ENCODE data around the gene DYSF.

DNA sequence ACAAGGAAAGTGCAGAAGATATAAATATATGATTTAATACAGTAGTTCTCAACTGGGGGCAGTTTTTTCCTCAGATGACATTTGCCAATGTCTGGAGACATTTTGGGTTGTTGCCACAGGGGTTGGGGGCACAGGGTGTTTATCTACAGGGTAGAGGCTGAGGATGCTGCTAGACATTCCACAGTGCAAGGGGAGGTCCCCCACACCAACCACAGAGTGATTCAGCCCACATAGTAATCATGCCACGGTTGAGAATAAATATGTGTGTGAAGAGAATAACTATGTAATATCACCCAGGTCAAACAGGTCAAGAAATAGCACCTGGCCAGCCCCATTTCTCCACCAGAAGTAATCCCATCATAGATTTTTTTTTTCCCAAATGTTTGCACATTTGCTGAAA lies 17.9 kb downstream of the DYSF start:
- TF ChIP-seq, protein P1, sequence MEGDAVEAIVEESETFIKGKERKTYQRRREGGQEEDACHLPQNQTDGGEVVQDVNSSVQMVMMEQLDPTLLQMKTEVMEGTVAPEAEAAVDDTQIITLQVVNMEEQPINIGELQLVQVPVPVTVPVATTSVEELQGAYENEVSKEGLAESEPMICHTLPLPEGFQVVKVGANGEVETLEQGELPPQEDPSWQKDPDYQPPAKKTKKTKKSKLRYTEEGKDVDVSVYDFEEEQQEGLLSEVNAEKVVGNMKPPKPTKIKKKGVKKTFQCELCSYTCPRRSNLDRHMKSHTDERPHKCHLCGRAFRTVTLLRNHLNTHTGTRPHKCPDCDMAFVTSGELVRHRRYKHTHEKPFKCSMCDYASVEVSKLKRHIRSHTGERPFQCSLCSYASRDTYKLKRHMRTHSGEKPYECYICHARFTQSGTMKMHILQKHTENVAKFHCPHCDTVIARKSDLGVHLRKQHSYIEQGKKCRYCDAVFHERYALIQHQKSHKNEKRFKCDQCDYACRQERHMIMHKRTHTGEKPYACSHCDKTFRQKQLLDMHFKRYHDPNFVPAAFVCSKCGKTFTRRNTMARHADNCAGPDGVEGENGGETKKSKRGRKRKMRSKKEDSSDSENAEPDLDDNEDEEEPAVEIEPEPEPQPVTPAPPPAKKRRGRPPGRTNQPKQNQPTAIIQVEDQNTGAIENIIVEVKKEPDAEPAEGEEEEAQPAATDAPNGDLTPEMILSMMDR (optimal IDR thresholded peaks at IDR 0.05 in 1 of 3, IDR thresholded peaks at IDR 0.05 in 1 of 3, conservative IDR thresholded peaks at IDR 0.05 in 1 of 3; ENCODE audit: extremely low read depth in 1 of 3, insufficient read depth in 2 of 3, low read length in 3 of 3): no peak
- no peak for TF ChIP-seq EZH2 (IDR thresholded peaks at IDR 0.05; ENCODE audit: low read length)

Measured in keratinocyte (primary cell).